Panc1 (cell line): ENCODE measurements around the gene CEP162. TPM values are rescaled to one million over a fixed set of nuclear protein-coding genes. Genes with fewer than 3 reads are reported as not detected.
"Not testable (repeated sequence)": the region's sequence is repeated elsewhere in the genome, so short reads cannot be mapped to it uniquely, and the experiment has no call there.

ENCODE experiments used
- ATAC-seq: fragments of 200-7000 bp; cut with Tn5 transposase; 2 replicates; pipeline ENCODE4 v1.9.1; 2020; ENCODE audit warnings: mild to moderate bottlenecking, moderate library complexity
- BruUV-seq: library from RNA; stranded (reverse); fragments of 400-500 nt; replicated peaks from 2 replicates; lab custom pipeline; 2021; lab: Mats Ljungman, UMichigan
- CTCF ChIA-PET: fragments of 300-600 bp; sonication (Branson Sonifier 250); formaldehyde crosslinking; loops from one replicate; lab custom pipeline; 2022; ENCODE audit warnings: antibody characterized with exemption; lab: Charles Lee
- POLR2A ChIA-PET: fragments of 300-600 bp; sonication (Branson Sonifier 250); formaldehyde crosslinking; loops from one replicate; lab custom pipeline; 2022; ENCODE audit warnings: antibody characterized with exemption; lab: Charles Lee
- DNase-seq: peaks from one replicate; pipeline ENCODE4 v3.0.0-alpha.2; 2010; ENCODE audit warnings: low read depth, low spot score
- H3K27ac ChIP-seq: 2 replicates; pipeline ENCODE4 v1.5.1; 2011; ENCODE audit warnings: mild to moderate bottlenecking, low read length, inconsistent platforms
- H3K27me3 ChIP-seq: fragments of 200-500 bp; sonication (Bioruptor generic); 2 replicates; pipeline ENCODE4 v1.6.0; 2014; ENCODE audit warnings: low read length, inconsistent platforms; ENCODE audit not compliant: control insufficient read depth, insufficient read depth
- H3K36me3 ChIP-seq: fragments of 200-500 bp; sonication (Bioruptor generic); 2 replicates; pipeline ENCODE4 v1.5.1; 2014; ENCODE audit warnings: inconsistent platforms, mild to moderate bottlenecking, low read length, moderate library complexity; ENCODE audit not compliant: control insufficient read depth, insufficient read depth
- H3K4me1 ChIP-seq: 2 replicates; pipeline ENCODE4 v1.5.1; 2011; ENCODE audit warnings: inconsistent platforms, mild to moderate bottlenecking, low read length, moderate library complexity; ENCODE audit not compliant: control insufficient read depth, insufficient read depth
- H3K4me3 ChIP-seq, 2 experiments: 2 replicates each; pipeline ENCODE4 v1.5.1; 2011 to 2012; ENCODE audit warnings: low read depth in 2 of 2, low read length in 2 of 2, mild to moderate bottlenecking in 2 of 2, inconsistent platforms in 1 of 2, moderate library complexity in 1 of 2
- H3K9me3 ChIP-seq: fragments of 200-500 bp; sonication (Bioruptor generic); 2 replicates; pipeline ENCODE4 v1.5.1; 2014; ENCODE audit warnings: low read depth, mild to moderate bottlenecking, inconsistent platforms, low read length, moderate library complexity; ENCODE audit not compliant: control insufficient read depth, insufficient read depth
- POLR2AphosphoS5 ChIP-seq: IDR thresholded peaks from 2 replicates; pipeline ENCODE4 v1.6.1; 2012; ENCODE audit warnings: mild to moderate bottlenecking, low read depth, low read length, moderate library complexity
- SIN3A ChIP-seq: IDR thresholded peaks from 2 replicates; pipeline ENCODE4 v1.6.1; 2012; ENCODE audit warnings: low read depth, mild to moderate bottlenecking, low read length, moderate library complexity, borderline replicate concordance; ENCODE audit not compliant: insufficient read depth
- TCF7L2 ChIP-seq: IDR thresholded peaks from 2 replicates; pipeline ENCODE4 v1.6.1; 2011; ENCODE audit warnings: mild to moderate bottlenecking, low read depth, low read length, inconsistent platforms
- in situ Hi-C: cut with HindIII; loops from 2 replicates; pipeline ENCODE4 v1.10.0; 2016; ENCODE audit warnings: low sequenced_read_pairs, low pct_unique_long_range_greater_than_20kb
- intact Hi-C: fragments of 100-400 bp; cut with micrococcal nuclease; formaldehyde crosslinking; loops from one replicate; pipeline ENCODE4 v1.10.0; 2022; ENCODE audit not compliant: unreplicated experiment
- total RNA-seq: library from RNA; stranded (reverse); gene quantifications from one replicate; pipeline ENCODE4 v1.2.1, GENCODE V29; 2021; ENCODE audit not compliant: unreplicated experiment
- TF ChIP-seq, protein P1 (sequence below), 2 experiments: IDR thresholded peaks; 2 replicates each; pipeline ENCODE4 v1.6.1; 2011 to 2012; ENCODE audit warnings: low read depth in 2 of 2, control low read depth in 1 of 2, low read length in 1 of 2, mild to moderate bottlenecking in 1 of 2, moderate library complexity in 1 of 2; ENCODE audit not compliant: insufficient read depth in 1 of 2
- TF ChIP-seq, protein P2 (sequence below): fragments of 450-650 bp; IDR thresholded peaks from 2 replicates; pipeline ENCODE4 v1.5.1; 2017; ENCODE audit warnings: mild to moderate bottlenecking

CEP162 gene
- total RNA-seq, 1 experiment from 2014 or later: 5.3 TPM

- H3K4me1 ChIP-seq, H3K9me3 ChIP-seq, H3K27ac ChIP-seq, intact Hi-C loops, POLR2A ChIA-PET, H3K4me3 ChIP-seq, CTCF ChIA-PET, H3K36me3 ChIP-seq, DNase-seq, BruUV-seq, in situ Hi-C loops, H3K27me3 ChIP-seq, ATAC-seq: not testable (repeated sequence)
These were observed 122.1 kb downstream of the CEP162 start for GRCh38 chr6:84105215-84105924.

DNA sequence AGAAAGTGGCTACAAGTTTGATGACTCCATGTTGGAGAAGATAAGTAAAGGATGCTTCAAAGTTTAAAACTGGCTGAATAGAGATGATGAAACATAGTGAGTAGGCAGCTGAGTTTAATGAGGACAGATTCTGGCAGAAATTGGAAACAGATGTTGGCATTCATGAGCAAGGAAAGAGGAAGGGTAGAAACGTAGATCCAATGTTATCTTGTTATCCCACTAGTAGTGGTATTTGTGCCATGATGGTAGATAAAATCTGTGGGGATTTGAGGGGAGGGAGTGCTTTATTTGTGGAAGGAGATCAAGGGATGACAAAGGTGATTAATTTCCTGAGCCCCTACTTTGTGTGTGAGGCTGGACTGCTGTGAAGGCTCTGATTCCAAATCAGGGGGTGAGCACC is 124.4 kb downstream of the CEP162 start:
- no peaks in the 10 kb centered on the region for H3K36me3 ChIP-seq
- H3K4me1 ChIP-seq: no peaks in the 10 kb centered on the region
- in situ Hi-C loops (no loop called here), intact Hi-C loops (no loop called here)
- ATAC-seq (no peak), DNase-seq (no peak)
- no peak overlapping the region for H3K4me3 ChIP-seq
- ChIA-PET CTCF (no interaction called here), POLR2A (no interaction called here)
- BruUV-seq: no TSS peak
- no peaks in the 10 kb centered on the region for H3K27me3 ChIP-seq
- no peak for TF ChIP-seq POLR2AphosphoS5
- no peak for TF ChIP-seq SIN3A
- TF ChIP-seq, protein P1, sequence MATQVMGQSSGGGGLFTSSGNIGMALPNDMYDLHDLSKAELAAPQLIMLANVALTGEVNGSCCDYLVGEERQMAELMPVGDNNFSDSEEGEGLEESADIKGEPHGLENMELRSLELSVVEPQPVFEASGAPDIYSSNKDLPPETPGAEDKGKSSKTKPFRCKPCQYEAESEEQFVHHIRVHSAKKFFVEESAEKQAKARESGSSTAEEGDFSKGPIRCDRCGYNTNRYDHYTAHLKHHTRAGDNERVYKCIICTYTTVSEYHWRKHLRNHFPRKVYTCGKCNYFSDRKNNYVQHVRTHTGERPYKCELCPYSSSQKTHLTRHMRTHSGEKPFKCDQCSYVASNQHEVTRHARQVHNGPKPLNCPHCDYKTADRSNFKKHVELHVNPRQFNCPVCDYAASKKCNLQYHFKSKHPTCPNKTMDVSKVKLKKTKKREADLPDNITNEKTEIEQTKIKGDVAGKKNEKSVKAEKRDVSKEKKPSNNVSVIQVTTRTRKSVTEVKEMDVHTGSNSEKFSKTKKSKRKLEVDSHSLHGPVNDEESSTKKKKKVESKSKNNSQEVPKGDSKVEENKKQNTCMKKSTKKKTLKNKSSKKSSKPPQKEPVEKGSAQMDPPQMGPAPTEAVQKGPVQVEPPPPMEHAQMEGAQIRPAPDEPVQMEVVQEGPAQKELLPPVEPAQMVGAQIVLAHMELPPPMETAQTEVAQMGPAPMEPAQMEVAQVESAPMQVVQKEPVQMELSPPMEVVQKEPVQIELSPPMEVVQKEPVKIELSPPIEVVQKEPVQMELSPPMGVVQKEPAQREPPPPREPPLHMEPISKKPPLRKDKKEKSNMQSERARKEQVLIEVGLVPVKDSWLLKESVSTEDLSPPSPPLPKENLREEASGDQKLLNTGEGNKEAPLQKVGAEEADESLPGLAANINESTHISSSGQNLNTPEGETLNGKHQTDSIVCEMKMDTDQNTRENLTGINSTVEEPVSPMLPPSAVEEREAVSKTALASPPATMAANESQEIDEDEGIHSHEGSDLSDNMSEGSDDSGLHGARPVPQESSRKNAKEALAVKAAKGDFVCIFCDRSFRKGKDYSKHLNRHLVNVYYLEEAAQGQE (IDR thresholded peaks at IDR 0.05; ENCODE audit: insufficient read depth in 1 of 2, low read depth in 2 of 2, low read length in 1 of 2): no peak
- TF ChIP-seq, protein P2, sequence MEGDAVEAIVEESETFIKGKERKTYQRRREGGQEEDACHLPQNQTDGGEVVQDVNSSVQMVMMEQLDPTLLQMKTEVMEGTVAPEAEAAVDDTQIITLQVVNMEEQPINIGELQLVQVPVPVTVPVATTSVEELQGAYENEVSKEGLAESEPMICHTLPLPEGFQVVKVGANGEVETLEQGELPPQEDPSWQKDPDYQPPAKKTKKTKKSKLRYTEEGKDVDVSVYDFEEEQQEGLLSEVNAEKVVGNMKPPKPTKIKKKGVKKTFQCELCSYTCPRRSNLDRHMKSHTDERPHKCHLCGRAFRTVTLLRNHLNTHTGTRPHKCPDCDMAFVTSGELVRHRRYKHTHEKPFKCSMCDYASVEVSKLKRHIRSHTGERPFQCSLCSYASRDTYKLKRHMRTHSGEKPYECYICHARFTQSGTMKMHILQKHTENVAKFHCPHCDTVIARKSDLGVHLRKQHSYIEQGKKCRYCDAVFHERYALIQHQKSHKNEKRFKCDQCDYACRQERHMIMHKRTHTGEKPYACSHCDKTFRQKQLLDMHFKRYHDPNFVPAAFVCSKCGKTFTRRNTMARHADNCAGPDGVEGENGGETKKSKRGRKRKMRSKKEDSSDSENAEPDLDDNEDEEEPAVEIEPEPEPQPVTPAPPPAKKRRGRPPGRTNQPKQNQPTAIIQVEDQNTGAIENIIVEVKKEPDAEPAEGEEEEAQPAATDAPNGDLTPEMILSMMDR: no peak
- no peak for TF ChIP-seq TCF7L2
- H3K27ac ChIP-seq: no peak overlapping the region
- H3K9me3 ChIP-seq: no peaks in the 10 kb centered on the region

DNA sequence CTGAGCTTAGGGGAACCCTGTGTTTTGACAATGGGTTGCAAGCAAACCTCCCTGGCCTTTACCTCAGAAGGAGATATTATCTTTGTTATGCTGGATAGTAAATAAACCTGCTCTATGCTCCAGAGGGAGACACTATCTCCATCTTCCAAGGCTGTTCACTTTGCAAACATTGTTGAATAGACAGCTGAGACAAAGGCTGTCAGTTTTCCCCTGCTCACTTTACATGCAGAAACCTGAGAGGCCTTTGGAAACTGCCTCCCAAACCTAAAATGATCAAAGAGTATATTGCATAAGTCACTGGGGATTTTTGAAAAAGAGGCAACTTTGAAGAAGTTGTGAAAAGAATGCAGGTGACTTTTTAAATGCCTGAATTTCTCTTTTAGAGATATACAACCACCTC is 132.3 kb downstream of the CEP162 start:
- ATAC-seq: no peak
- in situ Hi-C loops (no loop called here), intact Hi-C loops (no loop called here)
- H3K27me3 ChIP-seq: no peaks in the 10 kb centered on the region
- TF ChIP-seq SIN3A (no peak), POLR2AphosphoS5 (no peak), TCF7L2 (no peak)
- TF ChIP-seq, protein P2: no peak
- TF ChIP-seq, protein P1 (IDR thresholded peaks at IDR 0.05; ENCODE audit: insufficient read depth in 1 of 2, low read depth in 2 of 2, low read length in 1 of 2): no peak
- H3K9me3 ChIP-seq: no peaks in the 10 kb centered on the region
- no peaks in the 10 kb centered on the region for H3K4me1 ChIP-seq
- ChIA-PET CTCF (no interaction called here), POLR2A (no interaction called here)
- no peak for DNase-seq
- H3K36me3 ChIP-seq: no peaks in the 10 kb centered on the region
- BruUV-seq: no TSS peak
- H3K4me3 ChIP-seq: no peak overlapping the region
- no peak overlapping the region for H3K27ac ChIP-seq
